Naive B cell (primary cell): ENCODE results near the gene SPNS2. TPM values are rescaled to one million over a fixed set of nuclear protein-coding genes. Genes with fewer than 3 reads are reported as not detected.

ENCODE experiments used
- ATAC-seq, 2 donors: fragments of 150-1000 bp; cut with Tn5 transposase; 2 replicates each; pipeline ENCODE4 v1.10.0; 2021; ENCODE audit warnings: low read depth in 2 of 2, mild to moderate bottlenecking in 2 of 2, moderate library complexity in 2 of 2
- DNase-seq: peaks from one replicate; pipeline ENCODE4 v3.0.0; 2022
- H3K27ac Mint-ChIP-seq, 6 donors: one replicate each; pipeline ENCODE4 v1.8.0; 2020 to 2022; ENCODE audit warnings: mild to moderate bottlenecking in 6 of 6, mixed read lengths in 6 of 6, moderate library complexity in 5 of 6, inconsistent platforms in 2 of 6
- H3K27me3 Mint-ChIP-seq, 3 donors: one replicate each; pipeline ENCODE4 v1.8.0; 2021 to 2022; ENCODE audit warnings: mixed read lengths in 3 of 3, mild to moderate bottlenecking in 1 of 3
- H3K36me3 Mint-ChIP-seq, 2 donors: one replicate each; pipeline ENCODE4 v1.8.0; 2020 to 2022; ENCODE audit warnings: mixed read lengths in 2 of 2, inconsistent platforms in 1 of 2, mild to moderate bottlenecking in 1 of 2
- H3K4me1 Mint-ChIP-seq, 3 donors: one replicate each; pipeline ENCODE4 v1.8.0; 2020 to 2022; ENCODE audit warnings: mixed read lengths in 3 of 3, inconsistent platforms in 1 of 3, mild to moderate bottlenecking in 1 of 3, moderate library complexity in 1 of 3
- H3K4me3 Mint-ChIP-seq, 8 donors: one replicate each; pipeline ENCODE4 v1.8.0; 2020 to 2022; ENCODE audit warnings: mild to moderate bottlenecking in 8 of 8, mixed read lengths in 8 of 8, moderate library complexity in 8 of 8, inconsistent platforms in 2 of 8
- H3K9me3 Mint-ChIP-seq, 7 donors: one replicate each; pipeline ENCODE4 v1.8.0; 2020 to 2022; ENCODE audit warnings: mixed read lengths in 7 of 7, mild to moderate bottlenecking in 5 of 7, inconsistent platforms in 2 of 7, moderate library complexity in 1 of 7
- polyA plus RNA-seq, 6 donors: library from polyadenylated mRNA; unstranded; fragments of 300-500 nt; fragmentation: Illumina TruSeq; gene quantifications; one replicate each; pipeline ENCODE4 v1.2.3, GENCODE V29; 2021; ENCODE audit warnings: low read depth in 6 of 6

The SPNS2 gene
- polyA plus RNA-seq, 6 donors from 2014 or later = 0.23 TPM; not detected in 5

GRCh38 chr17:4475463-4475862, 23.2 kb upstream of the SPNS2 start:
- Mint-ChIP-seq H3K27me3 (no peaks in the 10 kb centered on the region), H3K9me3 (no peaks in the 10 kb centered on the region), H3K4me3 (no peak overlapping the region), H3K36me3 (no peaks in the 10 kb centered on the region), H3K27ac (peak overlapping the region in 1 of 6 donors; percentile 85), H3K4me1 (no peaks in the 10 kb centered on the region)
- ATAC-seq = no peak
- no peak for DNase-seq

- no peak for ATAC-seq
Observed at GRCh38 chr17:4476017-4476416, 22.7 kb upstream of the SPNS2 start.

GRCh38 chr17:4476511-4477070, 22.1 kb upstream of the SPNS2 start:
- DNase-seq (no peak), ATAC-seq (no peak)
- Mint-ChIP-seq H3K4me1 (peaks cover 9 to 10% (median 10%) of the 10 kb centered on the region in 3 donors), H3K36me3 (no peaks in the 10 kb centered on the region), H3K9me3 (no peaks in the 10 kb centered on the region), H3K27ac (peak overlapping the region in 1 of 6 donors; percentile 25), H3K27me3 (no peaks in the 10 kb centered on the region), H3K4me3 (no peak overlapping the region)

More at GRCh38 chr17:4476017-4476416, 22.7 kb upstream of the SPNS2 start:
- H3K4me3 Mint-ChIP-seq = no peak overlapping the region
- no peaks in the 10 kb centered on the region for H3K27me3 Mint-ChIP-seq
- no peaks in the 10 kb centered on the region for H3K36me3 Mint-ChIP-seq
- H3K4me1 Mint-ChIP-seq = peaks cover 4 to 5% (median 4%) of the 10 kb centered on the region in 3 donors
- no peak for DNase-seq
- no peaks in the 10 kb centered on the region for H3K9me3 Mint-ChIP-seq
- no peak overlapping the region for H3K27ac Mint-ChIP-seq

- Mint-ChIP-seq H3K36me3 (no peaks in the 10 kb centered on the region), H3K27ac (peak overlapping the region in 1 of 6 donors; percentile 83)
Observed at GRCh38 chr17:4477255-4477791, 21.4 kb upstream of the SPNS2 start.

GRCh38 chr17:4478318-4478830, 20.3 kb upstream of the SPNS2 start:
- Mint-ChIP-seq H3K27ac (no peak overlapping the region), H3K36me3 (no peaks in the 10 kb centered on the region), H3K4me3 (no peak overlapping the region), H3K27me3 (no peaks in the 10 kb centered on the region), H3K9me3 (no peaks in the 10 kb centered on the region), H3K4me1 (peaks cover 10 to 15% (median 11%) of the 10 kb centered on the region in 3 donors)
- ATAC-seq = no peak
- DNase-seq = no peak

More at GRCh38 chr17:4477255-4477791, 21.4 kb upstream of the SPNS2 start:
- Mint-ChIP-seq H3K4me3 (no peak overlapping the region), H3K4me1 (peaks cover 10 to 11% (median 10%) of the 10 kb centered on the region in 3 donors), H3K27me3 (no peaks in the 10 kb centered on the region), H3K9me3 (no peaks in the 10 kb centered on the region)
- no peak for DNase-seq
- ATAC-seq = no peak

- H3K9me3 Mint-ChIP-seq = no peaks in the 10 kb centered on the region
- DNase-seq = no peak
- H3K27me3 Mint-ChIP-seq = peaks cover 0 to 4% (median 0%) of the 10 kb centered on the region in 3 donors
- peak overlapping the region in 1 of 8 donors; percentile 20 for H3K4me3 Mint-ChIP-seq
- no peak for ATAC-seq
- H3K4me1 Mint-ChIP-seq = peaks cover 11 to 20% (median 13%) of the 10 kb centered on the region in 3 donors
- no peaks in the 10 kb centered on the region for H3K36me3 Mint-ChIP-seq
- peak overlapping the region in 2 of 6 donors; percentile 33 to 36 for H3K27ac Mint-ChIP-seq
Observed at GRCh38 chr17:4479340-4479981, 19.2 kb upstream of the SPNS2 start.

GRCh38 chr17:4479982-4480751, 18.5 kb upstream of the SPNS2 start:
- peaks cover 15 to 25% (median 18%) of the 10 kb centered on the region in 3 donors for H3K4me1 Mint-ChIP-seq
- DNase-seq (no peak), ATAC-seq (no peak)
- H3K27me3 Mint-ChIP-seq = peaks cover 0 to 4% (median 0%) of the 10 kb centered on the region in 3 donors
- H3K36me3 Mint-ChIP-seq = no peaks in the 10 kb centered on the region
- H3K4me3 Mint-ChIP-seq = peak overlapping the region in 1 of 8 donors; percentile 47
- H3K27ac Mint-ChIP-seq = no peak overlapping the region
- H3K9me3 Mint-ChIP-seq = no peaks in the 10 kb centered on the region

- DNase-seq (no peak), ATAC-seq (peak in 1 of 2 donors; percentile 51)
- Mint-ChIP-seq H3K27ac (peak overlapping the region in 5 of 6 donors; percentile 17 to 84 (median 59)), H3K9me3 (no peaks in the 10 kb centered on the region), H3K36me3 (no peaks in the 10 kb centered on the region), H3K4me1 (peaks cover 22 to 32% (median 24%) of the 10 kb centered on the region in 3 donors), H3K4me3 (peak overlapping the region in 6 of 8 donors; percentile 47 to 88 (median 75)), H3K27me3 (peaks cover 0 to 4% (median 0%) of the 10 kb centered on the region in 3 donors)
Observed at GRCh38 chr17:4480929-4481898, 17.5 kb upstream of the SPNS2 start.

GRCh38 chr17:4482338-4483011, 16.2 kb upstream of the SPNS2 start:
- H3K36me3 Mint-ChIP-seq = no peaks in the 10 kb centered on the region
- peaks cover 0 to 4% (median 0%) of the 10 kb centered on the region in 3 donors for H3K27me3 Mint-ChIP-seq
- H3K27ac Mint-ChIP-seq = no peak overlapping the region
- H3K9me3 Mint-ChIP-seq = no peaks in the 10 kb centered on the region
- peak overlapping the region in 1 of 8 donors; percentile 12 for H3K4me3 Mint-ChIP-seq
- DNase-seq (no peak), ATAC-seq (no peak)
- peaks cover 29 to 44% (median 32%) of the 10 kb centered on the region in 3 donors for H3K4me1 Mint-ChIP-seq

GRCh38 chr17:4483012-4483840, 15.5 kb upstream of the SPNS2 start:
- Mint-ChIP-seq H3K36me3 (no peaks in the 10 kb centered on the region), H3K4me1 (peaks cover 29 to 44% (median 32%) of the 10 kb centered on the region in 3 donors), H3K4me3 (peak overlapping the region in 2 of 8 donors; percentile 25 to 52), H3K9me3 (no peaks in the 10 kb centered on the region), H3K27ac (peak overlapping the region in 1 of 6 donors; percentile 65), H3K27me3 (peaks cover 0 to 4% (median 0%) of the 10 kb centered on the region in 3 donors)
- DNase-seq = no peak
- ATAC-seq = no peak
